Measurements from ENCODE around the gene AWAT2.

The AWAT2 gene

DNA sequence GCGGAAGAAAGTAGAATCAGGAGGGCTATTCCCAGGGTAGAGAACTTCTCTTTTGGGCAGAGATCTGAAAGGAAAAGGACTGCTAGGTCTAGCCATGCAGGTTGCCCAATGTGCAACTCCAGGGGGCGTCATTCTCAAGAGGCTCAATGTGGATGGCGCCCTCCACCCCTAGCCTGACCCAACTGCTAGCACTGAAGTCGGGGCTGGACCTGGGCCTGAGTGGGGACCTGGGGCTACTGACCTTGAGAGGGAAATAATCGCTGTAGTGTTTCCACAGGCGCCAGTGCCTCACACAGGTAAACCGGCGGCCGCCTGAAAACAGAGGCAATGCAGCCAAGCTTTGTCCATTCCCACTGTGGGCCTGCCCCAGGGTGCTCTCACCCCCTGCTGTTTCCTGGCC lies 6.1 kb downstream of the AWAT2 start:
- TF ChIP-seq, protein P1, sequence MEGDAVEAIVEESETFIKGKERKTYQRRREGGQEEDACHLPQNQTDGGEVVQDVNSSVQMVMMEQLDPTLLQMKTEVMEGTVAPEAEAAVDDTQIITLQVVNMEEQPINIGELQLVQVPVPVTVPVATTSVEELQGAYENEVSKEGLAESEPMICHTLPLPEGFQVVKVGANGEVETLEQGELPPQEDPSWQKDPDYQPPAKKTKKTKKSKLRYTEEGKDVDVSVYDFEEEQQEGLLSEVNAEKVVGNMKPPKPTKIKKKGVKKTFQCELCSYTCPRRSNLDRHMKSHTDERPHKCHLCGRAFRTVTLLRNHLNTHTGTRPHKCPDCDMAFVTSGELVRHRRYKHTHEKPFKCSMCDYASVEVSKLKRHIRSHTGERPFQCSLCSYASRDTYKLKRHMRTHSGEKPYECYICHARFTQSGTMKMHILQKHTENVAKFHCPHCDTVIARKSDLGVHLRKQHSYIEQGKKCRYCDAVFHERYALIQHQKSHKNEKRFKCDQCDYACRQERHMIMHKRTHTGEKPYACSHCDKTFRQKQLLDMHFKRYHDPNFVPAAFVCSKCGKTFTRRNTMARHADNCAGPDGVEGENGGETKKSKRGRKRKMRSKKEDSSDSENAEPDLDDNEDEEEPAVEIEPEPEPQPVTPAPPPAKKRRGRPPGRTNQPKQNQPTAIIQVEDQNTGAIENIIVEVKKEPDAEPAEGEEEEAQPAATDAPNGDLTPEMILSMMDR (IDR thresholded peaks at IDR 0.05; ENCODE audit: low read depth, low read length), result no peak
- in situ Hi-C loops (cut with HindIII; ENCODE audit: low sequenced_read_pairs), result no loop called here
- H3K4me3 ChIP-seq (ENCODE audit: low read depth, low read length), result no peak overlapping the region
- no peak for DNase-seq (ENCODE audit: low read depth, low spot score)

DNA sequence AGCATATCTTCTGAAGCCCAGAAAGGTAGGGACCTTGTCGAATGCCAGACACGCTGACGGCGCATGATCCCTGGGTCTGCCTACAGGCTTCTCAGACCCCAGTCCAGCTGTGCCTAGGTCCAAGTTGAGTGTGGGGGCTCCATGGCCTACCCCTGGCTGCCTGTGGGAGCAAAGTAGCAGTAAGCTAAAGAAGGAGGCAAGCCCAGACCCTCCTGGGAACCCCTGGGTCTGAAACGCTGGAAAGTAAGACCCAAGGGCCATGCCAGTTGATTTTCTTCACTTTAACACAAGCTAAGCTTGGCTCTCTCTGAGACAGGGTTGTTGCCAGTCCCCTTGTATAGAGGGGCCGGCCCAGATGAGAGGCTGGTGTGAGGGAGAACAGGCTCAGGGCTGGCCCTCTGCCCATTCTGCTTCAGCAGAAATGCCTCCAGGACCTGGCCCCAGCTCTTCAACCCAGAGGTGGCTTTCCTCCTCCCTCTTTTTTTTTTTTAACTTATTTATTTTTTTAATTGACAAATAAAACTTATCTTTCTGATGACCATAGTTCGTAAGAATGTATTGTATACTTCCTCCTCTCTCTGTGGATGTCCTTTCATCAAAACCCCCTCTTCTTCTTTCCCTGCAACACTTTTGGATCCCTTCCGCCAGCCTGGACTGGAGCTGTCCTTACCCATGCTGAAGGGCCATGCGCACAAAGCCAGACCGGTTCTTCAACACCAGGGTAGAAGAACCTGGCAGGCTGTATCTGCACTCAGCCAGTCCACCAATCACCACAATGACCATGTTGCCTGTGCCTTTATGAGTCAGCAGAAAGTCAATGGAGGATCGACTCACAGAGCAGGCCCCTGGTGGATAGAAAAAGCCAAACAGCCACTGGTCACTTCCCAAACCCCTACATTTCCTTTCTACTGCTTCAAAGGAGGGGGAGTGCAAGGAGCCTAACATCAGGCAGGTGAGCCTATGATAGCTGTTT lies 7.1 kb downstream of the AWAT2 start:
- no peak overlapping the region for H3K4me3 ChIP-seq (ENCODE audit: low read depth, low read length)
- DNase-seq (ENCODE audit: low read depth, low spot score), result no peak
- TF ChIP-seq, protein P1 (IDR thresholded peaks at IDR 0.05; ENCODE audit: low read depth, low read length), result no peak
- in situ Hi-C loops (cut with HindIII; ENCODE audit: low sequenced_read_pairs), result no loop called here

DNA sequence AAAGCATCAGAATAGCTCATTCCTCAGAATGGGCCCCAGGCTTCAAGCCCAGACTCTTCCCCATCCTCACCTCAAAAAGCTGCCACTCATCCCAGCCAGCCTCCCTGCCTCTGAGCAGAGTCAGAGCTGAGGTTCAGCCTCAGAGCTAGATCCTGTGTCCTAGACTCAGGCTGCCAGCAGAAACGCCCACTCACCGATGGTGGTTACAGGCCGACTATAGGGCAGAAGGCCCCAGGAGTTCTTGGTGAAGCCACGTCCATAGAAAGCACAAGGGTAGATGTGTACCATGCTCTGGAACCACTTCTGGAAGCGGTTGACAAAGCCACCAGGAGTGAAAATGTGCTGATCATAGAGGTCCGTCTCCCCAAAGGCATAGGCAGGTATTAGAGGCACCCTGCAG lies 7.7 kb downstream of the AWAT2 start:
- no peak for DNase-seq (ENCODE audit: low read depth, low spot score)
- in situ Hi-C loops (cut with HindIII; ENCODE audit: low sequenced_read_pairs), result no loop called here
- no peak overlapping the region for H3K4me3 ChIP-seq (ENCODE audit: low read depth, low read length)
- TF ChIP-seq, protein P1 (IDR thresholded peaks at IDR 0.05; ENCODE audit: low read depth, low read length), result no peak

DNA sequence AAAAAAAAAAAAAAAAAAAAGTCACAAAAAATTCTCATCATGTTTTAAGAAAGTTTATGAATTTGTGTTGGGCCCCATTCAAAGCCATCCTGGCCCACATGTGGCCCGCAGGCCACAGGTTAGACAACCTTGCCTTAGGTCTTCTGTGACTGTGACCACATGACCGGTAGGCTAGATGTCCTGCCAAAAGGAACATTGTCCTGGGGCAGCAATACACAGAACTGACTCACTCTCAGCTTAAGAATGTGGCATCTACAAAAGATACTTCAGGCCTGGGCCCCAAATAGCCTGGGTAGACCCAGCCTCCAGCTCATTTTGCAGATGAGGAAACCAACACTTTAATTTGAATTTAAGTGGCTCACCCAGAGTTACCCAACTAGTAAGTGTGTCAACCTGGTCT lies 10.0 kb downstream of the AWAT2 start:
- H3K4me3 ChIP-seq (ENCODE audit: low read depth, low read length), result no peak overlapping the region
- in situ Hi-C loops (cut with HindIII; ENCODE audit: low sequenced_read_pairs), result no loop called here
- DNase-seq (ENCODE audit: low read depth, low spot score), result no peak
- TF ChIP-seq, protein P1 (IDR thresholded peaks at IDR 0.05; ENCODE audit: low read depth, low read length), result no peak

DNA sequence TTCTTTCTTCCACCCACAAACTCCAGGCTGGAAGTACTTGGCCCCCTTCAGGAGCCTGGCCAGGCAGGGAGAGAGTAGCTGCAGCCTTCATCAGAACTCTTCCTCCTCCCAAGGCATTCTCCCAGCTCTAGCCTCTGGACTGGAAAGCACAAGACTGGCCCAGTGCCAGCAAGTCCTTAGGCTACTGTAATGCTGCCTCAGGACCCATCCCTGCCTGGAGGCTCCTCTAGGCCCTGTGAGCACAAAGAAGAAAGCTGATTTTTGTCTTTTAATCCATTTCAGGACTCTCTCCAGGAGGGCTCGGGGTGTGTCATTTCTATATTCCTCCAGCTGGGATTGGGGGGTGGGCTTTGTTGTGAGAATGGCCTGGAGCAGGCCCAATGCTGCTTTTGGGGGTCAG lies 10.8 kb downstream of the AWAT2 start:
- no peak for DNase-seq (ENCODE audit: low read depth, low spot score)
- TF ChIP-seq, protein P1 (IDR thresholded peaks at IDR 0.05; ENCODE audit: low read depth, low read length), result no peak
- in situ Hi-C loops (cut with HindIII; ENCODE audit: low sequenced_read_pairs), result no loop called here
- no peak overlapping the region for H3K4me3 ChIP-seq (ENCODE audit: low read depth, low read length)

DNA sequence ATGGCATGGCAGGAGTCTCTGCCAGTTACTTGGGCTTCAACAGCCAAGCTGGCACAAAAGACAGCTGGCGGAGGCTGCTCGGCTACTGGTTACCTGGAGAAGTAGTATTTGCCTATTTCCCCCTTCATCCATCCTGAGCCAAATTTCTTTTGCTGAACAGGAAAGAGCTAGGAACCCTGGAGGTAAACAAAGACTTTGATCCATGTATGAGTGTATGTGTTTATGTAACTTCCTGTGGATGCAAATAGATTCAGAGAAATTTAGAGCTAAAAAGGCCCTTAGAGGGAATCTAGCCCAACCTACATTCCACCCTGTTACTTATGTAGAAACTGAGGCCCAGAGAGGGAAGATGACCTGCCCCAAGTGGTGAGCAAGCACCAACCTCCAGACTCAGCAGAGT lies 11.2 kb downstream of the AWAT2 start:
- DNase-seq (ENCODE audit: low read depth, low spot score), result no peak
- in situ Hi-C loops (cut with HindIII; ENCODE audit: low sequenced_read_pairs), result no loop called here
- no peak overlapping the region for H3K4me3 ChIP-seq (ENCODE audit: low read depth, low read length)
- TF ChIP-seq, protein P1 (IDR thresholded peaks at IDR 0.05; ENCODE audit: low read depth, low read length), result no peak
